GM21360 (cell line): Measurements from ENCODE around the gene ATP8B4.
"Not testable (repeated sequence)": the region's sequence is repeated elsewhere in the genome, so short reads cannot be mapped to it uniquely, and the experiment has no call there.

Experiments used
- ATAC-seq: cut with Tn5 transposase; IDR thresholded peaks from one replicate; pipeline ENCODE4 v1.9.1; 2021; ENCODE audit warnings: mild to moderate bottlenecking, moderate library complexity; ENCODE audit not compliant: unreplicated experiment

The ATP8B4 gene, protein sequence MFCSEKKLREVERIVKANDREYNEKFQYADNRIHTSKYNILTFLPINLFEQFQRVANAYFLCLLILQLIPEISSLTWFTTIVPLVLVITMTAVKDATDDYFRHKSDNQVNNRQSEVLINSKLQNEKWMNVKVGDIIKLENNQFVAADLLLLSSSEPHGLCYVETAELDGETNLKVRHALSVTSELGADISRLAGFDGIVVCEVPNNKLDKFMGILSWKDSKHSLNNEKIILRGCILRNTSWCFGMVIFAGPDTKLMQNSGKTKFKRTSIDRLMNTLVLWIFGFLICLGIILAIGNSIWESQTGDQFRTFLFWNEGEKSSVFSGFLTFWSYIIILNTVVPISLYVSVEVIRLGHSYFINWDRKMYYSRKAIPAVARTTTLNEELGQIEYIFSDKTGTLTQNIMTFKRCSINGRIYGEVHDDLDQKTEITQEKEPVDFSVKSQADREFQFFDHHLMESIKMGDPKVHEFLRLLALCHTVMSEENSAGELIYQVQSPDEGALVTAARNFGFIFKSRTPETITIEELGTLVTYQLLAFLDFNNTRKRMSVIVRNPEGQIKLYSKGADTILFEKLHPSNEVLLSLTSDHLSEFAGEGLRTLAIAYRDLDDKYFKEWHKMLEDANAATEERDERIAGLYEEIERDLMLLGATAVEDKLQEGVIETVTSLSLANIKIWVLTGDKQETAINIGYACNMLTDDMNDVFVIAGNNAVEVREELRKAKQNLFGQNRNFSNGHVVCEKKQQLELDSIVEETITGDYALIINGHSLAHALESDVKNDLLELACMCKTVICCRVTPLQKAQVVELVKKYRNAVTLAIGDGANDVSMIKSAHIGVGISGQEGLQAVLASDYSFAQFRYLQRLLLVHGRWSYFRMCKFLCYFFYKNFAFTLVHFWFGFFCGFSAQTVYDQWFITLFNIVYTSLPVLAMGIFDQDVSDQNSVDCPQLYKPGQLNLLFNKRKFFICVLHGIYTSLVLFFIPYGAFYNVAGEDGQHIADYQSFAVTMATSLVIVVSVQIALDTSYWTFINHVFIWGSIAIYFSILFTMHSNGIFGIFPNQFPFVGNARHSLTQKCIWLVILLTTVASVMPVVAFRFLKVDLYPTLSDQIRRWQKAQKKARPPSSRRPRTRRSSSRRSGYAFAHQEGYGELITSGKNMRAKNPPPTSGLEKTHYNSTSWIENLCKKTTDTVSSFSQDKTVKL

DNA sequence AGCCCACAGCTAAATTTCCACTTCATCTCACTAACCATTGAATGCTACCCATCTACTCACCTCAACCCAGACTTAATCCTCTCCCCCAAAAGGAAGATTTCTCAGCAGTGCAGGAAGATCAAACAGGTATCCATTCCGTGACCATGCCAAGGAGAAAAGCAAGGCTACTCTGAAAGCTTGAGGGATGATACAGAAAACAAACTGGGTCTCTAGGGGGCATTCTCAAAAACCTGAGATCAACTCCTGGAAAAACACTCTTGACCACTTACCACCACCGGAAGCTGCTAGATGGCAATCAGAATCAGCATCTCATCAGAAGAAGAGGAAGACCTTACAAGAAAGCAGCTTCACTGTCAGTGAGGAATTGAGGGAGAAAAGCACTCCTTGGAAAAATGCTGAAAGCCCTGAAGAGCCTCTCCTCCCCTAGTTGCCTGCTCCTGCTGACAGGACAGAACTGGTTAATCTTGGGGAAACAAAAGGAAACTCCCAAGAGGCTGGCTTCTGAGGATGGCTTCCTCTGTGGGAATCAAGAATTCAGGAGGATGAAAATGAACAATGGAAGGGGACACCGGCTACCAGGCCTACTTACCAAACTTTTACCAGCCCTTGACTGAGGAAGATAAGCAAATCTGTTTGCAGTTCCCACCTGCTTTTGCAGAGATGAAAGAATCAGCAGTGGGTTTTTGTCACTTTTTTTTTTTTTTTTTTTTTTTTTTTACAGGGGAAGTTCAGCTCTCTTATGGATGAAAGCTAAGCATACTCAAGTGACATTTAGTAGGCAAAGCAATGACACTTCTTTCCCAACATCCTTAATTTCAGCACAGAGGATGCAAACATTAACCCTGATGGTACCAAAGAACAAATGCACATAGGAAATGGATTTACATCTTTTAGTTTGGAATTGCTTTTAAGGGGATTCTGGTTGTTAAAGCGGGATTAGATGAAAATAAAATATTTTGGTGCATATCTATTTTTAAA lies at the start of gene ATP8B4:
TSS of gene ATP8B4 (minus strand) at position 171 of the 978 bp plus-strand sequence. CDS start 12,267 bp downstream, outside the sequence.
- no peak for ATAC-seq

DNA sequence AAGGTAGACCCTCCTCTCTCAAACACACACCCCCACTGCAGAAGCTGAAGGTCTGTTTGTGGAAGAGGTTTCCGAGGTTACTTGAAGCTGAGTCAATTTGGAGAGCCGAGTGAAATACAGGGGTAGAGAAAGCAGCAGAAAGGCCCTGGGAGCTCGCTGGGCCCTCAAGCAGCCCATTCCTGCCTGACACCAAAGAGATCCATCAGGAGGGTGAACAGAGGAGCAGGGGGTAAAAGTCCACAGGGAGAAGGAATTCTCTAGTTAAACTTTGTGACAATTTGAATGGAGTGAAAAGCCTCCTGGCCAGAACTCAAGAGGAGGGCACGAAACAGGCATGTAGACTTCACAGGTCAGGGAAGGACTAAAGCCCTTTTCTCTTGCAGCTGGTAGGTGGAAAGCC lies 49.3 kb upstream of the ATP8B4 start:
- ATAC-seq: no peak

- ATAC-seq: no peak
Measured at GRCh38 chr15:50167110-50167509, 48.1 kb upstream of the ATP8B4 start.

GRCh38 chr15:50166216-50166615 lies 47.2 kb upstream of the ATP8B4 start:
- no peak for ATAC-seq

- ATAC-seq: no peak
Measured at GRCh38 chr15:50164458-50164857, 45.4 kb upstream of the ATP8B4 start.

- ATAC-seq: no peak
Measured at GRCh38 chr15:50163719-50164410, 44.8 kb upstream of the ATP8B4 start.

DNA sequence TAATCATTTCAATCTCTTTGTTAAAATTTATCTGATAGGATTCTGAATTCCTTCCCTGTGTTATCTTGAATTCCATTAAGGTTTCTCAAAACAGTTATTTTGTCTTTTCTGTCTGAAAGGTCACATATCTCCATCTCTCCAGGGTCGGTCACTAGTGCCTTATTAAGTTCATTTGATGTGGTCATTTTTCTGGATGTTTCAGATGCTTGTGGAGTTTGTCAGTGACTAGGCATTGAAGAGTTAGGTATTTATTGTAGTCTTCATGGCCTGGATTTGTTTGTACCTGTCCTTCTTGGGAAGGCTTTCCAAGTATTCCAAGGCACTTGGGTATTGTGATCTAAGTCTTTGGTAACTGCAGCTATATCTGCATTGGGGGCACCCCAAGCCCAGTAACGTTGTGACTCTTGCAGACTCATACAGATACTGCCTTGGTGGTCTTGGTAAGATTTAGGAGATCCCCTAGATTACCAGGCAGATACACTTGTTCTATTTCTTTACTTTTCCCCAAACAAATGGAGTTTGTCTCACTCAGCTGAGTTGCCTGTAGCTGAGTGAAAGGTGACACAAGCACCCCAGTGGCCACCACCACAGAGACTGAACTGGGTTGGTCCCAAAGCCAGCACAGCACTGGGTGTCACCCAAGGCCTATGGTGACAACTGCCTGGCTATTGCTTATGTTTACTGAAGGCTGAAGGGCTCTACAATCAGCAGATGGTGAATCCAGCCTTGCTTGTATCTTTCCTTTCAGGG lies 44.1 kb upstream of the ATP8B4 start:
- no peak for ATAC-seq

DNA sequence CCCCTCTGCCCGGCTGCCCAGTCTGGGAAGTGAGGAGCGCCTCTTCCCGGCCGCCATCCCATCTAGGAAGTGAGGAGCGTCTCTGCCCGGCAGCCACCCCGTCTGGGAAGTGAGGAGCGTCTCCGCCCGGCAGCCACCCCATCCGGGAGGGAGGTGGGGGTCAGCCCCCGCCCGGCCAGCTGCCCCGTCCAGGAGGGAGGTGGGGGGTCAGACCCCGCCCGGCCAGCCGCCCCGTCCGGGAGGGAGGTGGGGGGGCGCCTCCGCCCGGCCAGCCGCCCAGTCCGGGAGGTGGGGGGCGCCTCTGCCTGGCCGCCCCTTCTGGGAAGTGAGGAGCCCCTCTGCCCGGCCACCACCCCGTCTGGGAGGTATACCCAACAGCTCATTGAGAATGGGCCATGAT lies 39.2 kb upstream of the ATP8B4 start:
- ATAC-seq: not testable (repeated sequence)

DNA sequence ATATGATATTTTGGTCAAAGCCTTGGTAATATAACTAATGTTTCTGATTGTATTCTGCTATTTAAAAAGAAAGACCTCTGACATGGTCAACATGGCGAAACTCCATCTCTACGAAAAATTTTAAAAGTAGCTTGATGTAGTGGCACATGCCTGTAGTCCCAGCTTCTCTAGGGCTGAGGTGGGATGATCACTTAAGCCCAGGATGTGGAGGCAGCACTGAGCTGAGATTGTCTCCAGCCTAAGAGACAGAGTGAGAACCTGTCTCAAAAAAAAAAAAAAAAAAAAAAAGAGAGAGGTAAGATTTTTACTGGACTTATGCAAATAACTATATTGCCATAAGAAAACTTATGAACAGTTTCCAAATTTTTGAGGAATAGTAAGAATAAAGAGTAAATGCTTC lies 32.4 kb upstream of the ATP8B4 start:
- ATAC-seq: no peak

- no peak for ATAC-seq
Measured at GRCh38 chr15:50150851-50151250, 31.8 kb upstream of the ATP8B4 start.

DNA sequence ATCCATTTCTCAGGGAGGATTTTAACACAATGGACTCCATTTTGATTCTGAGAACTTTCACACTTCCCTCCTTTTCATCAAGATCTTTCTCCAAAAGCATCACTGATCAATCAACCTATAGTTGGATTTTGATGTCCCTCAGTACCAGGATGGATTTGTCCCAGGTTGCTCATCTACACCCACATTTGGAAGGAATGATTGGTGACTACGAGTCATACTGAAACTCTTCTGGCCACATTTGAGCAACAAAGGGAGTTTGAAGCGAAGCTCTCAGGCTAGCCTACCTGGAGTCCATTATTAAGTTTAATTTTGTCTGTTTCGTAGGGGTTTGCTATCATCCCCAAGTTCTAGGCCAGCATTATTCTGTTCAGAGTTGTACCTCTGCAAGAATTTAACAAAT lies 31.3 kb upstream of the ATP8B4 start:
- no peak for ATAC-seq

DNA sequence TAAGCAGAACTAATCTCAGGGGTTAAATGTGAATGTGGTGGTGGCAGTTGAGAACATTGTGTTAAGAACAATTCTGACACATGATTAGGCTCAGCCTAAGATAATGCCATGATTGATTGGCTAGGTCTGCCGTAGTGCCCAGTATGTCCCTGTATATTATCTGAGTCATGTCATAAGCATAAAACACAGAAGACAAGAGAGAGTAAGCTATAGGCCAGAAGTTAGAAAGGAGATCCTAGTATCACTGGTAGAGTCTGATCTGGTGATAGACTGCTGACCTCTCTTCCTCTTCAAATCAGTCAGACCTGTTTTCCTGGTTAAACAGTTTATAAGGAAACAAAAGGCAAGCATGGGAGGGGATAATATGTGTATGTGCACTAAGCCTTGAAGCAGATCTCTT lies 30.1 kb upstream of the ATP8B4 start:
- no peak for ATAC-seq

DNA sequence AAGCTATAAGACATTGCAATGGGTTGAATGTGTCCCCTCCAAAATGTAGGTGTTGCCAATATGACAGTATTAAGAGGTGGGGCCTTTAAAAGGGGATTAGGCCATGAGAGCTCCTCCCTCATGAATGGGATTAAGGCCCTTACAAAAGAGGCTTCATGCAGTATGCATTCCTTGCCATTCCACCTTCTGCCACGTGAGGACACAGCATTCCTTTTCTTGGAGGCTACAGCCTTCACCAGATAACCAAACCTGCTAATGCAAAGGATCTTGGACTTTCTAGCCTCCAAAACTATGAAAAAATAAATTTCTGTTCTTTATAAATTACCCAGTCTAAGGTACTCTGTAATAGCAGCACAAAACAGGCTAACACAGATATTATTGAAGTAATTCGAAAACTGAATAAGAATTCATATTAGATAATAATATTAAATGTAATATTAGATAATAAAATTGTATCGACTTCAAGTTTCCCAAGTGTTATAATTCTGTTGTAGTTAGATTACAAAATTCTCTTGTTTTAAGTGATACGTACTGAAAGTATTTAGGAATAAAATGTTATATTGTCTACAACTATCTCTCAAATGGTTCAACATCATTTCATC lies 29.4 kb upstream of the ATP8B4 start:
- no peak for ATAC-seq

GRCh38 chr15:50146632-50147031 lies 27.6 kb upstream of the ATP8B4 start:
- no peak for ATAC-seq

- ATAC-seq: no peak
Measured at GRCh38 chr15:50145451-50145872, 26.4 kb upstream of the ATP8B4 start.

DNA sequence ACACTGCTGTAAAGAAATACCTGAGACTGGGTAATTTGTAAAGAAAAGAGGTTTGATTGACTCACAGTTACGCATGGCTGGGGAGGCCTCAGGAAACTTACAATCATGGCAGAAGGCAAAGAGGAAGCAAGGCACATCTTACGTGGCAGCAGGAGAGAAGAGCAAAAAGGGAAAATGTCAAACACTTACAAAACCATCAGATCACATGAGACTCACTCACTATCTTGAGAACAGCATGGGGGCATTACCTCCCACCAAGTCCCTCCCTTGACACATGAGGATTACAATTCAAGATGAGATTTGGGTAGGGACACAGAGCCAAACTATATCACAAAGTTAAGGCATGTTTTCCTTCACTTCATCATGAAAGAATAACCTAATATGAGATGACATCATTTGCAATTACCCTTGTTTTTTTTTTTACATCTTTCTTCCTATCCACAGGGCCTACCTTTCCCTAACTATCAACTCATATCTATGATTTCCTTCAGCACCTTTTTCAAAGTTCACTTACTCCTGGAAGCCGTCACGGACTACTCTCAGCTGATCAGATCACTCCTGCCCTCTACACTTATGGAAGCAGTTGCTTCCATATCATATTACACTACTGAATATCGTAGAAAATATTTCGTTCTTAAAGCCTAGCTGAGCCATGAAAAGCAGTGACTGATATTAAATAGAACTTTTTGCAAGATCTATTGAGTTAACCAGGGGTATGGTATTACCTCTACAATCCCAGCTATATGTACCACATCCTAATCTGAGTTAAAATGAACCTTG lies 25.5 kb upstream of the ATP8B4 start:
- ATAC-seq: no peak

- no peak for ATAC-seq
Measured at GRCh38 chr15:50143255-50143860, 24.3 kb upstream of the ATP8B4 start.
